ENCODE data around the gene SOX14. TPM values are rescaled to one million over a fixed set of nuclear protein-coding genes. Genes with fewer than 3 reads are reported as not detected.
A peak's percentile ranks its signal among the peaks of the same experiment; 100 is the strongest.

SOX14 gene
- total RNA-seq, 1 donor from 2014 or later, result not detected

DNA sequence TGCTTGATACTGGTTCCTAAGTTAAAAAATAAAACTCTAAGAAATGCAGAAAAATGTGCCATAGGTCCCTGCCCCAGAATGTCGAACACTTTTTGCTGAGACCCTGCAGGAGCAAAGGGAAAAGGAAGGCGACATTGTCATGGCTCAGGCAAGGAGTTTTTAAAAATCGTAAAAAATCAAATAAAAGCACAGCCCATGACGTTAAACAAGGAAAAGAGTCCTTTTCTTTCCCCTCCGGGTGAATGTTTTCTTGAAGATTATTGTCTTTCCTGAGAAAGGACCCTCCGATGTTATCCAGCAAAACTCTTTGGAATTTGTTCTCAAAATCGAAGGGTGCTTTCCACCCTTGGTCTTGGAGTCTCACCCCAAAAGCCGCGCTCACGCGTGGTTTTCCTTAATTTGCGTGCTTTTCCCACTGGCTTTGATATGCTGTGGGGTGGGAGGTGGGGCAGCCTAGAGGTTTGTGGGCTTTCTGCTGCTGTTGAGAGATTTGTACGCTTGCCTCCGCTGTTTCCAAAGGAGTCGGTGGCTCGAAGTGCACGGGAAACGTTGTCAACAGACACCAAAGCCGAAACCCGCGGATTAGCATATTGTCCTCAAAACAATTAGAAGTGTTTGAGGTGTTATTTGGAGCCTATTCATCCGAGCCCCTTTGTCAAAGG lies 2.9 kb downstream of the SOX14 start:
- Histone ChIP-seq H3K27me3 (peaks cover 12% of the 10 kb centered on the region), H3K9me3 (no peaks in the 10 kb centered on the region), H3K4me3 (peak overlapping the region in 1 of 2 donors; percentile 59), H3K27ac (no peak overlapping the region), H3K4me1 (peaks cover 3 to 26% of the 10 kb centered on the region in 2 donors), H3K36me3 (no peaks in the 10 kb centered on the region)
- TF ChIP-seq, protein P1, sequence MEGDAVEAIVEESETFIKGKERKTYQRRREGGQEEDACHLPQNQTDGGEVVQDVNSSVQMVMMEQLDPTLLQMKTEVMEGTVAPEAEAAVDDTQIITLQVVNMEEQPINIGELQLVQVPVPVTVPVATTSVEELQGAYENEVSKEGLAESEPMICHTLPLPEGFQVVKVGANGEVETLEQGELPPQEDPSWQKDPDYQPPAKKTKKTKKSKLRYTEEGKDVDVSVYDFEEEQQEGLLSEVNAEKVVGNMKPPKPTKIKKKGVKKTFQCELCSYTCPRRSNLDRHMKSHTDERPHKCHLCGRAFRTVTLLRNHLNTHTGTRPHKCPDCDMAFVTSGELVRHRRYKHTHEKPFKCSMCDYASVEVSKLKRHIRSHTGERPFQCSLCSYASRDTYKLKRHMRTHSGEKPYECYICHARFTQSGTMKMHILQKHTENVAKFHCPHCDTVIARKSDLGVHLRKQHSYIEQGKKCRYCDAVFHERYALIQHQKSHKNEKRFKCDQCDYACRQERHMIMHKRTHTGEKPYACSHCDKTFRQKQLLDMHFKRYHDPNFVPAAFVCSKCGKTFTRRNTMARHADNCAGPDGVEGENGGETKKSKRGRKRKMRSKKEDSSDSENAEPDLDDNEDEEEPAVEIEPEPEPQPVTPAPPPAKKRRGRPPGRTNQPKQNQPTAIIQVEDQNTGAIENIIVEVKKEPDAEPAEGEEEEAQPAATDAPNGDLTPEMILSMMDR (IDR thresholded peaks at IDR 0.05), result no peak
- intact Hi-C loops (cut with DNase I), result no loop called here
- DNase-seq (ENCODE audit: low spot score in 2 of 2), result no peak

DNA sequence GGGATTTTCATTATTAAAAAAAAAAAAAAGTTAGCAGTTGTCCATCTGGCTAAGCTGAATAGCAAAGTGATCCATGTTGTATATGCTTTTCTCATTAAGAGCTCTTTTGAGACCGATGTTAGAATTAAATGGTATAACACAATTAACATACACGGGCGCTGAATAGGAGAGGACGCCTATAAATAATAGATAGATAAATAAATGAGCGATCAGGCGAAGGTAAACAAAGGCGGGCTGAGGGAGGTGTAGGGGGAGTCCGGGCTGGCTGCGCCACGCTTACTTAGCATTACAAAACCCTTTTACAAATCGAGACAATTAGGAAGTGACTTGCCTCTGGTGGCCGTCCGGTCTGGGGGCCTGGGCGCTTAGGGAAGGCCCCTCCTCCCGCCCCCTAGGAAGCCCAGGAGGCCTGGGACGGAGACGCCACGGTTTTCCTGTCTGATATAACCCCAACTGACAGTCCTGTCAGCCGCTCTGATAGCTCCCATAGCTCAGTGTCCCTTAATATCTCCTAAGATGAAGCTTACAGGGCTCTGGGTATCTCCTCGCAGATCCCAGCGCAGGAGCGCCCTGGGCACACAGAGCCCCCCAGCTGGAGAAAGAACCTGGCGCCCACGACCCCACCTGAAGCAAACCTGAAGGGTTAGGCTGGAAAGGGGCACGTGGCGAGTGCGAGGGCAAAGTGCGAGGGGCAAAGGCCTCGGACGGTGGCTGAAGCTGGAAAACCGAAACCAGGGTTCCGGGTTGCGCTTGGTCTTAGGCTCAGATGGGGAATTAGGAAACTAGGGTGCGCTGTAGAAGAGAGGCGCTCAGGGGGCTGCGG lies 3.6 kb downstream of the SOX14 start:
- Histone ChIP-seq H3K36me3 (no peaks in the 10 kb centered on the region), H3K27ac (no peak overlapping the region), H3K4me1 (peaks cover 3 to 26% of the 10 kb centered on the region in 2 donors), H3K9me3 (no peaks in the 10 kb centered on the region), H3K27me3 (peaks cover 14% of the 10 kb centered on the region), H3K4me3 (peak overlapping the region; percentile 43 to 59)
- TF ChIP-seq, protein P1 (IDR thresholded peaks at IDR 0.05), result no peak
- intact Hi-C loops (cut with DNase I), result no loop called here
- no peak for DNase-seq (ENCODE audit: low spot score in 2 of 2)

DNA sequence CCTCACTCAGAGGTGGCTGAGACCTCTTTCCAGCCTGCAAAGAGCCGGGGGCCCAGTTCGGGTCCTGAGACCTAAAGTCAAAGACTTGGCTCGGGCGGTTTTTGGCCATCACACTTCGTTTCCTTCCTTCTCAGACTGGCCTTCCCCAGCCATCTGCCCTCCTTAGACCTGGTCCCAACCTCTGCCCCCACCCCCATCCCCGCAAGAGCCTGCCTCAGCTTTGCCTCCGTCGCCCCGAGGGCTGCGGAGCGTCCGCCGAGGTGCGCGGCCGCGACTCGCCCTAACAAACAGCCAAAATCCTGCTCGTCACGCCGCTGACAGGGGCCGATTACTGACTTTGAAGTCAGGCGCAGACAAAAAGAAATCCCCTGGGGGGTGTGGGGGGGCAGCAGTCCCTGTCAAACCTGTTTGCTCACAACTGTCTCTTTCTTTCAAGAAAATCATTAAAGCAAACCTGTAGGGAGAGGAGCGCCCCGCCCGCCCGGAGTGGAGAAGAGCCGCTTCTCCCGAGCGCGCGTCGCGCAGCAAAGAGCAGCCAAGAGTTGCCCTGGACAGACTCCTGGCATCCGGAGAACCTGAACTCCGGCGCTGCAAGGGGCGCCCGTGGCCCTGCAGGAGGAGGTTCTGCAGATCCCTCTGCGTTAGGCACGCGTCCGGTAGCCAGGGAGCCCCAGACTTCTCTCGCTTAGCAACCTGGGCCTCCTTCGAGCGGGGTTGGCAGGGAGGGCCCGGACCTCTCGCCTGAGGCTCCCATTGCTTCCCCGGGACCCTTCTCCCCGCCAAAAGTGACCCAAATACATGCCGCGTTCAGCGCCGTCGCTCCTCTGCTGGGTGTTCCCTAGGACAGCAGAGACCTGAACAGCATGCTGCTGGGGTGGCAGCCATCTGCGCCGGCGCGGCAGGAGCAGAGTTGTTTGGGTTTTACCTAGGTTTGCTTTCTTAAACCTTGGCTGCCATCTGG lies 4.5 kb downstream of the SOX14 start:
- TF ChIP-seq, protein P1 (IDR thresholded peaks at IDR 0.05), result no peak
- H3K27ac ChIP-seq, result no peak overlapping the region
- peaks cover 14% of the 10 kb centered on the region for H3K27me3 ChIP-seq
- intact Hi-C loops (cut with DNase I), result no loop called here
- H3K9me3 ChIP-seq, result no peaks in the 10 kb centered on the region
- no peaks in the 10 kb centered on the region for H3K36me3 ChIP-seq
- no peak for DNase-seq (ENCODE audit: low spot score in 2 of 2)
- H3K4me1 ChIP-seq, result peaks cover 3 to 26% of the 10 kb centered on the region in 2 donors
- peak overlapping the region; percentile 43 to 59 for H3K4me3 ChIP-seq

DNA sequence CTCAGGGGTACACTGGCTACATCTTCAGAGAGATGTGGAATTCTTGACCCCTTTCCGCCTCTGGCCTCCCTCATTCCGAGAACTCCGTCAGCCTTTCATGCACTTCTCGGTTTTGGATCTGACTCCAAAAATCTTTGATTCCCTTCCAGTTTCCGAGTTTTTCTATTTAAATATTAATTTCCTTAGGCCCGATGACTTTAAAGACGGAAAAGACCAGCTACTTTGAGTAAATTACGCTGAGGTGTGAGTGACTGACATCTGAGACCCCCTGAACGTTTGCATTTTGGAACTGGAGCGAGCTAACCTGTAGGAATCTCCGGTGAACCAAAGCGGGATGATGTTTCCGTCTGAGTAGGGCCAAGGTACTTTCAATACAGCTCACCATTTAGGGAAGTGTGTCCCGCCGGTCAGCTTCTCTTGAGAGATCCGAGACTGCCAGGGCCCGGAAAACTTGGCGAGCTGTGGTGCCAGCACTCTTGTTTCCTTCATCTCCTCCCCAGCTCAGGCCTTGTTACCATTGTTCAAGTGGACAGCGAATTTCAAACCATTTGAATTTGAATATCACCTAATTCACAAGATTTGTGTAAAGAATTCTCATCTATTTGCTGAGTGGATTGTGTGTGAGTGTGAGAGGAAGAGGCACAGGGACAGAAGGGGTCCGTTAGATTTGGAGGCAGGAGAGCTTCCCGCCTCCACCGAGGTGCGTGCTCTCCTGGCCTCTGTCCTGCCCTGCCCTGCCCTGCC lies 5.4 kb downstream of the SOX14 start:
- peaks cover 3 to 21% of the 10 kb centered on the region in 2 donors for H3K4me1 ChIP-seq
- no peak for DNase-seq (ENCODE audit: low spot score in 2 of 2)
- TF ChIP-seq, protein P1 (IDR thresholded peaks at IDR 0.05), result no peak
- no peaks in the 10 kb centered on the region for H3K36me3 ChIP-seq
- H3K27ac ChIP-seq, result no peak overlapping the region
- peaks cover 14% of the 10 kb centered on the region for H3K27me3 ChIP-seq
- H3K9me3 ChIP-seq, result no peaks in the 10 kb centered on the region
- intact Hi-C loops (cut with DNase I), result no loop called here
- peak overlapping the region in 1 of 2 donors; percentile 59 for H3K4me3 ChIP-seq

Data from ascending aorta (tissue), 2 donors.